Fibroblast of skin of scalp (primary cell): ENCODE data around the gene BTBD2.

Source experiments
- DNase-seq: peaks from one replicate; pipeline ENCODE4 v3.0.0-alpha.2; 2013

The BTBD2 gene

DNA sequence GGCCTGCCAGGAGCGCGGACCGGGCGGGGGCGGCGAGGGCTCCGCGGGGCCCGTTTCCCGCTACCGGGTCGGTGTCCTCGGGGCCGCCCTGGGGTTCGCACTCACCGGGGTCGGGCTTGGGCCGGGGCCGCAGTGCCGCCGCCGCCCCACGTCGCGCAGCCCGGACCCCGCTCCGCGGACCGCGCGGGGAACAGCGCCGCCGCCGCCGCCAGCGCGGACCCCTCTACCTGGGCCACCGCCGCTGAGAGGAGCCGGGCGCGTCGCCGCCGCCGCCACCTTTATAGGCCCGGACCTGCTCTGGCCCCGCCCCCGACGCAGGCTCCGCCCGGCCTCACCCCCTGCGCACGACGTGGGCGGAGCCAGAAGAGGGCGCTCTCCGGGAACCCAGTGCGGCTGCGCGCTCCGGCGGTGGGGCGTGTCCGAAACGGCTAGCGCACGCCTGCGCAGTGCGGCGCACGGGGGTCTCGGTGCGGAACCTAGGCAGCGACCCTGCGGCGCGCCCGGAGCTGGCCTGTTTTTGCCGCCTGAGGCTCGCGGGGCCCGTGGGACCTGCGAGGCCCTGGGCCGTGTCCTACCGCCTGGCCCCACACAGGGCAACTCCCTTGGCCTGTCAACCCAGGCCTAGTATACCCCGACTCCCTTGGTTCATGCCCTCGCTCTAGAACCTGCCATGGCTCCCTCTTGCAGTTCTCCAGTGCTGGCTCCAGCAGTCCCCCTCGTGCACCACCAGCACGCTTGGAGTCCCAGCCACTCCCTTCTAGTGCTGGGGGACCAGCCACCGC lies 35.7 kb upstream of the BTBD2 start, which contains the start of gene MKNK2:
Gene MKNK2 (minus strand): TSS at position 254 of the 782 bp plus-strand sequence. CDS start 393 bp downstream, outside the sequence.
- DNase-seq = peak; percentile 89

GRCh38 chr19:2050349-2050990 lies 35.0 kb upstream of the BTBD2 start:
- DNase-seq = no peak

DNA sequence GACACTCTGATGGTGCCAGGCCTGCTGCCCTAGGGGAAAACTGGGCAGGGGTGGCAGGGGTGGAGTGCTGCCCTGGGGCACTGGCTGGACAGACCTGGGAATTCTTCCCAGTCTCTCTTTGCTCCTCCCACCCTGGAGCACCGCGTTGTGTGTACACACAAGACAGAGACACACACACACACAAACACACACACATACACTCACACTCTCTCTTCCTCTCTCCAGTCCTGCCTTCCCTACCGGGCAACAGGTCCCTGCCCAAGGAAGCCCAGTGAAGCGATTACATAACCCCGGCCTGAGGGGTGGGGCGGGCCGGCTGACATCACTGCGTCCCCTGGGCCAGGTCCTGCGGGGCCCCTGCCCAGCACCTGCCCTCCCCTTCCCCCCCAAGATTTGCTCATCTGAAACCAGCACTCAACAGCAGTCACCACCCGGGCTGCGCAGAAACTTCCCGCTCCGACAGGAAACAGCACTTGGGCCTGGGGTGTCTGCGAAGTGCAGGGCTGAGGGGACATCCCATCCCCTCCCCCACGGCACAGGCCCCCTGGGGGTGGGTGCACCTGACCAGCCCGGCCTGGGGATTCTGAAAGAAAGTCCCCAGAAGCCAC lies 34.3 kb upstream of the BTBD2 start:
- DNase-seq = peak; percentile 48

DNA sequence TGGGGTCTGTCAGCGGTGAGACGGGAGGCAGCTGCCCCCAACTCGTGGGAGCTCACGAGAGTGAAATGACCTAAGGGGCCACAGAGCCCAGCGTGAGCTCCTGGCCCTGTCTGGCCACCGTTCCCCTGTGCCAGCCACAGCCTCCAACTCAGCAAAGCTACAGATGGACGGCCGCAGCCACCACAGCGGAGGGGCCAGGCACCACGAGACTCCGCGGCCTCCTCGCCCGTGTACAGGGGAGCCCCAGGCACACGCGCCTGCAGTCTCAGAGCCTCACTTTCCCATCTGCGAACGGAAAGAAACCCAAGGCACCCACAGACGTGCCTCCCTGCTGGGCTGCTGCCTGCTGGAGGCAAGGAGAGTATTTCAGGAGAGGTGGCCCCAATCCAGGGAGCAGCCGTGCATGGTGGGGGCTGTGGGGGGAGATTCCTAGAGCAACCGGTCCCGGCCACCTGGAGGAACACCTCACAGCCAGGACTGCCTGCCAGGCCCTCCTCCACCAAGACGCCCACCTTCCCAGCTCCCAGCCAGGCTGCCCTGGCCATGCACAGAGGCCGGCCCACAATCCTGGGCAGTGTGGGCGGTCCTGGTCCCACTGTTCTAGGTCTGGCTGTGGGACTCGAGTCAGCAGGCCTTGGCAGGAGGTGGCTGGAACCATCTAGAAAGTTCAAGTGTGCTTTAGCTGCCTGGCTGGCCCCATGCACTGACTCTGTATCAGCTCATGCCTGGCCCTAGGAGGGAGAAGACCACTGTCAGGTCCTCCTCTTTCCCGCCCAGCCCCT lies 33.6 kb upstream of the BTBD2 start:
- DNase-seq = no peak

DNA sequence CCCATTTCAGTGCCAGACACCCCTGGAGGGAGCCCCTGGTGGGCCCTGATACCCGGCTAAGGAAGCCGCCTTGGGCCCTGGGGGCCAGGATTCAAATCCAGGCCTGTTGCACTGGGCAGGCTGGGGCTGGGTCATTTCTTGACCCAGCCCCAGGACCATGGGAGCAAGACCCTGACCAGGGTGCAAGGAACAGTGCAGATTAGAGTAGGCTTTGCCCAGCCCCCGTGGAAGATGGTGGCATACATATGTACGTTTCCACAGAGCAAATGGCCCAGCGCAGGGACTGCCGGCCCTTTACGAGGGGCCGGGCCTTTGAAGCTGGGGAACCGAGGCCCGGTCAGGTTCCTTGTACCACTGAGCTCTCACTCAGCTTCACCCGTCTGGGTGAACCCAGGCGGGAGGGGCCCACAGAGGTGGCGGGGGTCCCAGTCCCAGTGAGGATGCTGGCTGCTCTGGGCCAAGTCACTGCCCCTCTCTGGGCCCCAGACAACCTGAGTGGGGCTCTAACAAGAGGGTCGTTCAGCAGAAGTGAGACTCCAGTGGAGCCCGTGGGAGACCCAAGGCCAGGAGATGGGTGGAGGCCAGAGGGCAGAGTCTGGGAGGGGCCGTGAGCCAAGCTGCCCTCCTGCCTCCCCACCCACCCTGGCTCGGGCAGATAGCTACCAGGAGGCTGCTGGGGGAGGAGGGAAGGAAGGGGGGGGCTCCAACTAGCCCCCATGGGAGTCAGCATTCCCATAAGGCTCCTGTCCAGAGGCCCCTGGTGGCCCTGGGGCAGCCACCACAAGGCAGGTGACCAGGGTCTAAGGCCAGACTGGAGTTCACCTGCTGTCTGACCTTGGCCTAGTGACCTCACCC lies 32.8 kb upstream of the BTBD2 start:
- no peak for DNase-seq

GRCh38 chr19:2047449-2048103 lies 32.1 kb upstream of the BTBD2 start:
- no peak for DNase-seq

DNA sequence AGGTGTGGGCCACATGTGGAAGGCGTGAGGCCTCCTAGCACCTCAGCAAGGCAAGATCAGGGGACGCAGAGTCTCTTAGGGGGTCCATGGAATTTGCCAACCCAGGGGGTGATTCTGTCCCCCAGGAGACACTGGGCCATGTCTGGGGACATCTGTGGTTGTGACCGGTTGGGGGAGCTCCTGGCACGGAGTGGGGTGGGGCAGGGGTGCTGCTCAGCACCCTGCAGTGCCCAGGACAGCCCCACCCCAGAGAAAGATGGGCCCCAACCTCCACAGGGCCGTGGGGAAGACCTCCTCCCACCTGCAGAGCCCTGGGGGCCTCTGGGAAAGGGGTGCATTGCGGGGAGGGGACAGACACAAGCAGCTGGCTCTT lies 31.5 kb upstream of the BTBD2 start:
- DNase-seq = no peak

GRCh38 chr19:2046046-2046907 lies 30.8 kb upstream of the BTBD2 start:
- DNase-seq = no peak

DNA sequence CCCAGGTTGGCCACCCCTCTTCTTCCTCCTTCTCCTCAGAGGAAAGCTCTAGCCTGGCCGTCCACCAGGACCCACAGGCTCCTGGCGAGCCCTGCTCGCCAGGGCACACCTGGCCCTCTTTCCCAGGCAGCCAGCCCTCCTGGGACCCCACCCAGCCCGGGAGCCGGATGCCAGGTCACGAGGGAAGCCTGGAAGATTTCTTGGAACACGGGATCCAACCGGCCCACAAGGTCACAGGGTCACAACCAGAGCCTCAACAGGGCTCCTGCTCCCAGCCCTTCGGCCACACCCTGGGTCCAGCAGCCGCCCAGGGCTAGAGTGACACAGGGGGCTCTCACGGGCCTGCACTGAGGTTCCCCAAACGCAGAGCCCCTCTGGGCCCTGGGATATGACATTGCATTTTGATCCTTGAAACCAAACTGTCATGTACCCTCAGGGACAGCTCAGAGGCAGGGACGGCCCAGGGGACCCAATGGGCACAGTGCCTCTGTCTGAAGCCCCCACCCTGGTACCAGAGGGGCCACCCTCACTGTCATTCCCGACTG lies 30.1 kb upstream of the BTBD2 start:
- DNase-seq = no peak

GRCh38 chr19:2044709-2045500 lies 29.4 kb upstream of the BTBD2 start:
- no peak for DNase-seq

GRCh38 chr19:2043961-2044708 lies 28.6 kb upstream of the BTBD2 start:
- DNase-seq = no peak

GRCh38 chr19:2043251-2043641 lies 27.7 kb upstream of the BTBD2 start:
- DNase-seq = no peak

GRCh38 chr19:2042485-2043250 lies 27.2 kb upstream of the BTBD2 start:
- no peak for DNase-seq

- DNase-seq = peak; percentile 84
These were observed 26.4 kb upstream of the BTBD2 start for GRCh38 chr19:2041683-2042484.

DNA sequence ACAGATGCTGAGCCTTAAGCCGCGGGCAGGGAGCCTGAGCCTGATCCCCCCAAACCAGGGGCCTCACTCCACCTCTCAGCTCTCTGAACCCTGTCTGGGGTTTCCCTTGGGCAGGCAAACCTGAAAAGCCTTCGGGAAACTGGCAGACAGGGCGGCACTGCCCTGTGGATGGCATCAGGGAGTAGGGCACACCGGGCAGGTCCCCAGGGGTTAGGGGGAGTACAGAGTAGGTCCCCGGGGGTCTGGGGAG lies 25.8 kb upstream of the BTBD2 start:
- no peak for DNase-seq

GRCh38 chr19:2040647-2041432 lies 25.3 kb upstream of the BTBD2 start:
- DNase-seq = no peak
